GM18870 (cell line): Measurements from ENCODE around the gene M6PR.
"Not testable (repeated sequence)": the region's sequence is repeated elsewhere in the genome, so short reads cannot be mapped to it uniquely, and the experiment has no call there.

Experiments
- ATAC-seq: cut with Tn5 transposase; IDR thresholded peaks from one replicate; pipeline ENCODE4 v1.9.1; 2021; ENCODE audit warnings: moderate library complexity; ENCODE audit not compliant: unreplicated experiment

Gene M6PR

GRCh38 chr12:8951744-8952143 lies 2.3 kb upstream of the M6PR start:
- ATAC-seq: no peak

GRCh38 chr12:8950702-8951478 lies 1.4 kb upstream of the M6PR start:
- no peak for ATAC-seq

- peak; percentile 11 for ATAC-seq
Measured at GRCh38 chr12:8950221-8950527, 729 bp upstream of the M6PR start.

- no peak for ATAC-seq
Measured at GRCh38 chr12:8948701-8949341, 624 bp downstream of the M6PR start.

- no peak for ATAC-seq
Measured at GRCh38 chr12:8947737-8948136, 1.7 kb downstream of the M6PR start.

- ATAC-seq: no peak
Measured at GRCh38 chr12:8946733-8947132, 2.7 kb downstream of the M6PR start.

GRCh38 chr12:8943565-8944186 lies 5.8 kb downstream of the M6PR start:
- ATAC-seq: no peak

GRCh38 chr12:8941691-8942478 lies 7.6 kb downstream of the M6PR start:
- no peak for ATAC-seq

- ATAC-seq: not testable (repeated sequence)
Measured at GRCh38 chr12:8937842-8938442, 11.5 kb downstream of the M6PR start.

- no peak for ATAC-seq
Measured at GRCh38 chr12:8936735-8937134, 12.7 kb downstream of the M6PR start.

GRCh38 chr12:8934080-8934479 lies 15.4 kb downstream of the M6PR start:
- ATAC-seq: not testable (repeated sequence)

GRCh38 chr12:8932464-8932863 lies 17.0 kb downstream of the M6PR start:
- ATAC-seq: not testable (repeated sequence)

GRCh38 chr12:8930655-8931323 lies 18.7 kb downstream of the M6PR start:
- ATAC-seq: not testable (repeated sequence)

- no peak for ATAC-seq
Measured at GRCh38 chr12:8922544-8922943, 26.9 kb downstream of the M6PR start.

- not testable (repeated sequence) for ATAC-seq
Measured at GRCh38 chr12:8919643-8920042, 29.8 kb downstream of the M6PR start.

GRCh38 chr12:8917751-8918150 lies 31.7 kb downstream of the M6PR start:
- ATAC-seq: no peak

GRCh38 chr12:8917031-8917430 lies 32.4 kb downstream of the M6PR start:
- no peak for ATAC-seq

GRCh38 chr12:8916154-8916553 lies 33.3 kb downstream of the M6PR start:
- no peak for ATAC-seq

GRCh38 chr12:8914716-8915526 lies 34.5 kb downstream of the M6PR start:
- ATAC-seq: peak; percentile 47
